SK-N-SH (cell line): ENCODE results near the gene TRDMT1. TPM values are rescaled to one million over a fixed set of nuclear protein-coding genes. Genes with fewer than 3 reads are reported as not detected.
A peak's percentile ranks its signal among the peaks of the same experiment; 100 is the strongest.

ENCODE experiments used
- CTCF ChIA-PET: fragments of 300-600, 350-600 bp; formaldehyde crosslinking; extraction: SDS; loops from one replicate; lab custom pipeline; 2021; lab: Yijun Ruan, JAX
- POLR2A ChIA-PET: fragments of 350-600 bp; sonication (Branson Sonifier 250); formaldehyde crosslinking; extraction: SDS; loops from one replicate; lab custom pipeline; 2020; ENCODE audit warnings: antibody characterized with exemption, inconsistent platforms; lab: Yijun Ruan, JAX
- DNase-seq: peaks from one replicate; pipeline ENCODE4 v3.0.0; 2012
- H2AFZ ChIP-seq: fragments of 200-600 bp; sonication (generic); 2 replicates; pipeline ENCODE4 v1.8.1; 2016; ENCODE audit warnings: antibody characterized with exemption, mild to moderate bottlenecking, low read depth
- H3F3A ChIP-seq: fragments of 200-600 bp; sonication (generic); replicated peaks from 2 replicates; pipeline ENCODE3; 2016; ENCODE audit warnings: antibody characterized with exemption, mild to moderate bottlenecking; ENCODE audit not compliant: insufficient read depth
- H3K27ac ChIP-seq, 2 experiments: fragments of 200-500 bp in 1 of 2; fragments of 200-600 bp in 1 of 2; sonication (Bioruptor generic) in 1 of 2; sonication (generic), shearing (Covaris generic) in 1 of 2; 2 replicates each; pipeline versions ENCODE4 v1.5.1 to v1.6.1; 2014 to 2016; ENCODE audit warnings: low read depth in 2 of 2, inconsistent platforms in 1 of 2, low read length in 1 of 2, mild to moderate bottlenecking in 1 of 2, mixed read lengths in 1 of 2
- H3K27me3 ChIP-seq: fragments of 200-600 bp; sonication (generic), shearing (Covaris generic); 2 replicates; pipeline ENCODE4 v1.6.1; 2016; ENCODE audit warnings: mixed run types; ENCODE audit not compliant: insufficient read depth
- H3K36me3 ChIP-seq, 2 experiments: fragments of 200-500 bp in 1 of 2; fragments of 200-600 bp in 1 of 2; sonication (Bioruptor generic) in 1 of 2; sonication (generic) in 1 of 2; replicated peaks in 1 of 2; 2 replicates each; pipeline versions ENCODE3 to v1.5.1; 2014 to 2016; ENCODE audit warnings: low read length in 1 of 2, mild to moderate bottlenecking in 1 of 2; ENCODE audit not compliant: insufficient read depth in 2 of 2, control insufficient read depth in 1 of 2
- H3K4me1 ChIP-seq, 2 experiments: fragments of 200-500 bp in 1 of 2; fragments of 200-600 bp in 1 of 2; sonication (Bioruptor generic) in 1 of 2; sonication (generic), shearing (Covaris generic) in 1 of 2; 2 replicates each; pipeline versions ENCODE4 v1.5.1 to v1.6.1; 2014 to 2016; ENCODE audit warnings: low read depth in 1 of 2, low read length in 1 of 2, mixed run types in 1 of 2; ENCODE audit not compliant: insufficient read depth in 2 of 2, control insufficient read depth in 1 of 2
- H3K4me2 ChIP-seq: fragments of 200-600 bp; sonication (generic), shearing (Covaris generic); 2 replicates; pipeline ENCODE4 v1.6.1; 2017; ENCODE audit warnings: mixed run types
- H3K4me3 ChIP-seq, 2 experiments: fragments of 200-500 bp in 1 of 2; fragments of 200-600 bp in 1 of 2; sonication (Bioruptor generic) in 1 of 2; sonication (generic), shearing (Covaris generic) in 1 of 2; 2 replicates each; pipeline versions ENCODE4 v1.5.1 to v1.8.1; 2014 to 2016; ENCODE audit warnings: low read depth in 2 of 2, inconsistent platforms in 1 of 2, low read length in 1 of 2, mild to moderate bottlenecking in 1 of 2, mixed read lengths in 1 of 2, moderate library complexity in 1 of 2
- H3K79me2 ChIP-seq: fragments of 200-600 bp; sonication (generic); 2 replicates; pipeline ENCODE4 v1.8.1; 2017; ENCODE audit warnings: mild to moderate bottlenecking; ENCODE audit not compliant: insufficient read depth
- H3K9ac ChIP-seq: fragments of 200-600 bp; sonication (generic); 2 replicates; pipeline ENCODE4 v1.6.1; 2017; ENCODE audit warnings: mixed run types
- H3K9me2 ChIP-seq: fragments of 200-600 bp; sonication (generic); 2 replicates; pipeline ENCODE4 v1.6.1; 2017; ENCODE audit warnings: mixed run types
- H3K9me3 ChIP-seq: fragments of 200-600 bp; sonication (generic); 2 replicates; pipeline ENCODE4 v1.6.1; 2017; ENCODE audit warnings: mixed run types, mild to moderate bottlenecking, moderate library complexity
- H4K20me1 ChIP-seq: fragments of 200-600 bp; sonication (generic); 2 replicates; pipeline ENCODE4 v1.6.1; 2017; ENCODE audit warnings: mild to moderate bottlenecking, mixed run types; ENCODE audit not compliant: insufficient read depth
- CTCF ChIP-seq: fragments of 200-600 bp; sonication (generic); IDR thresholded peaks from 2 replicates; pipeline ENCODE4 v1.6.1; 2017; ENCODE audit warnings: antibody characterized with exemption, mild to moderate bottlenecking, moderate library complexity
- ELF1 ChIP-seq: IDR thresholded peaks from 2 replicates; pipeline ENCODE4 v1.4.0; 2012
- EP300 ChIP-seq, 2 experiments: IDR thresholded peaks; 2 replicates each; pipeline versions ENCODE4 v1.4.0 to v1.6.1; 2012; ENCODE audit warnings: borderline replicate concordance in 1 of 2, low read depth in 1 of 2, low read length in 1 of 2
- FOSL2 ChIP-seq: IDR thresholded peaks from 2 replicates; pipeline ENCODE4 v1.4.0; 2012; ENCODE audit warnings: low read depth, mild to moderate bottlenecking, moderate library complexity, borderline replicate concordance
- FOXM1 ChIP-seq: IDR thresholded peaks from 2 replicates; pipeline ENCODE4 v1.4.0; 2012; ENCODE audit warnings: low read depth, mild to moderate bottlenecking
- JUND ChIP-seq: IDR thresholded peaks from 2 replicates; pipeline ENCODE4 v1.4.0; 2012
- MXI1 ChIP-seq: IDR thresholded peaks from 2 replicates; pipeline ENCODE4 v1.6.1; 2012; ENCODE audit warnings: mild to moderate bottlenecking, low read depth, low read length, improper control_type of control experiment
- NFIC ChIP-seq: IDR thresholded peaks from 2 replicates; pipeline ENCODE4 v1.4.0; 2012; ENCODE audit warnings: borderline replicate concordance
- RAD21 ChIP-seq: IDR thresholded peaks from 2 replicates; pipeline ENCODE4 v1.6.1; 2012; ENCODE audit warnings: mild to moderate bottlenecking, low read length
- RXRA ChIP-seq: IDR thresholded peaks from 2 replicates; pipeline ENCODE4 v1.4.0; 2012; ENCODE audit warnings: low read depth, mild to moderate bottlenecking, borderline replicate concordance
- SIN3A ChIP-seq: IDR thresholded peaks from 2 replicates; pipeline ENCODE4 v1.6.1; 2012; ENCODE audit warnings: low read depth, mild to moderate bottlenecking, low read length, moderate library complexity, borderline replicate concordance
- TAF1 ChIP-seq: IDR thresholded peaks from 2 replicates; pipeline ENCODE4 v1.6.1; 2012; ENCODE audit warnings: low read depth, mild to moderate bottlenecking, low read length, moderate library complexity, borderline replicate concordance
- YY1 ChIP-seq: IDR thresholded peaks from 2 replicates; pipeline ENCODE4 v1.4.0; 2012; ENCODE audit warnings: low read depth, mild to moderate bottlenecking
- WGBS: methylation state at CpG from one replicate; pipeline ENCODE4 v1.1.6; 2017; ENCODE audit warnings: low lambda C conversion rate; 5-methylcytosine and 5-hydroxymethylcytosine counted together
- polyA plus RNA-seq, 3 experiments: library from polyadenylated mRNA; depleted of rRNA; stranded (reverse); fragments of >200 nt; gene quantifications; 2 replicates each; pipeline ENCODE4 v1.2.3, GENCODE V29; 2012
- TF ChIP-seq, protein P1 (sequence below): IDR thresholded peaks from 2 replicates; pipeline ENCODE4 v1.4.0; 2012; ENCODE audit warnings: low read depth, borderline replicate concordance
- TF ChIP-seq, protein P2 (sequence below): fragments of 150-350 bp; IDR thresholded peaks from 2 replicates; pipeline ENCODE4 v1.6.1; 2017; ENCODE audit warnings: antibody characterized with exemption, low read length, low read depth, borderline replicate concordance
- TF ChIP-seq, protein P3 (sequence below): IDR thresholded peaks from 2 replicates; pipeline ENCODE4 v1.4.0; 2012; ENCODE audit warnings: low read depth

Gene TRDMT1
- polyA plus RNA-seq, 1 of the 3 experiments (the other 2 are of a cell fraction): 3.1 TPM

- TF ChIP-seq CTCF (no peak), SIN3A (no peak), MXI1 (no peak), YY1 (peak; percentile 44; the same call in 1 of the 2 replicates), FOXM1 (0 out of 2 replicates have a peak, but pooled peaks have one; percentile 15), RAD21 (no peak)
- TF ChIP-seq, protein P1, sequence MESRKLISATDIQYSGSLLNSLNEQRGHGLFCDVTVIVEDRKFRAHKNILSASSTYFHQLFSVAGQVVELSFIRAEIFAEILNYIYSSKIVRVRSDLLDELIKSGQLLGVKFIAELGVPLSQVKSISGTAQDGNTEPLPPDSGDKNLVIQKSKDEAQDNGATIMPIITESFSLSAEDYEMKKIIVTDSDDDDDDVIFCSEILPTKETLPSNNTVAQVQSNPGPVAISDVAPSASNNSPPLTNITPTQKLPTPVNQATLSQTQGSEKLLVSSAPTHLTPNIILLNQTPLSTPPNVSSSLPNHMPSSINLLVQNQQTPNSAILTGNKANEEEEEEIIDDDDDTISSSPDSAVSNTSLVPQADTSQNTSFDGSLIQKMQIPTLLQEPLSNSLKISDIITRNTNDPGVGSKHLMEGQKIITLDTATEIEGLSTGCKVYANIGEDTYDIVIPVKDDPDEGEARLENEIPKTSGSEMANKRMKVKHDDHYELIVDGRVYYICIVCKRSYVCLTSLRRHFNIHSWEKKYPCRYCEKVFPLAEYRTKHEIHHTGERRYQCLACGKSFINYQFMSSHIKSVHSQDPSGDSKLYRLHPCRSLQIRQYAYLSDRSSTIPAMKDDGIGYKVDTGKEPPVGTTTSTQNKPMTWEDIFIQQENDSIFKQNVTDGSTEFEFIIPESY: no peak
- TF ChIP-seq, protein P2, sequence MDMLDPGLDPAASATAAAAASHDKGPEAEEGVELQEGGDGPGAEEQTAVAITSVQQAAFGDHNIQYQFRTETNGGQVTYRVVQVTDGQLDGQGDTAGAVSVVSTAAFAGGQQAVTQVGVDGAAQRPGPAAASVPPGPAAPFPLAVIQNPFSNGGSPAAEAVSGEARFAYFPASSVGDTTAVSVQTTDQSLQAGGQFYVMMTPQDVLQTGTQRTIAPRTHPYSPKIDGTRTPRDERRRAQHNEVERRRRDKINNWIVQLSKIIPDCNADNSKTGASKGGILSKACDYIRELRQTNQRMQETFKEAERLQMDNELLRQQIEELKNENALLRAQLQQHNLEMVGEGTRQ: no peak
Observed at GRCh38 chr10:17122726-17123661, 78.5 kb downstream of the TRDMT1 start (continued).

DNA sequence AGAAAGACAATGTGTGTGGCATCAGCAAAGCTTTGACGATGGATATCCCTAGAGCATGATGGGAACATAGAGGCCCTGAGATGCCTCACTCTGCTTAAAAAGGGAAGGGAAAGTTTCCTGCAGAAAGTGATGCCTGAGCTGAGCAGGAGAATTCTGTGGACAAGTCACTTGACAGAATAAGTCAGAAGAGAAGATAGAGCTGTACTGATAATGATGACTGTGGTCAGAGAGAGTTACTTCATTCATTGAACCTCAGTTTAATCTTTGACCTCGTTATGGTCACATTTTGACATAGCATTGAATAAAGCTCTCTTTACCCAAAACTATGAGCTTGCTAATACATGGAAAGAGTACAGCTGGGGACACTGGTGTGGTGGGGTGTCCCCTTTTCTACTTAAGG is 79.4 kb downstream of the TRDMT1 start:
- Histone ChIP-seq H3K27ac (peak overlapping the region in 1 of 2 experiments; percentile 92; a peak in 2 of 4 replicates), H2AFZ (no peak overlapping the region), H4K20me1 (no peaks in the 10 kb centered on the region), H3K79me2 (no peaks in the 10 kb centered on the region), H3K4me2 (0 out of 2 replicates have a peak overlapping the region, but pooled peaks have one; percentile 11), H3K27me3 (no peaks in the 10 kb centered on the region), H3K9ac (no peak overlapping the region), H3K9me3 (no peaks in the 10 kb centered on the region), H3K4me3 (no peak overlapping the region), H3K4me1 (peaks cover 0 to 13% of the 10 kb centered on the region in 2 experiments; a peak in 2 of 4 replicates), H3K9me2 (no peaks in the 10 kb centered on the region), H3F3A (peaks cover 26% of the 10 kb centered on the region), H3K36me3 (no peaks in the 10 kb centered on the region)
- DNase-seq: no peak
- TF ChIP-seq, protein P3, sequence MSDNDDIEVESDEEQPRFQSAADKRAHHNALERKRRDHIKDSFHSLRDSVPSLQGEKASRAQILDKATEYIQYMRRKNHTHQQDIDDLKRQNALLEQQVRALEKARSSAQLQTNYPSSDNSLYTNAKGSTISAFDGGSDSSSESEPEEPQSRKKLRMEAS: no peak
- TF ChIP-seq SIN3A (no peak), RXRA (no peak), NFIC (no peak), CTCF (no peak), ELF1 (no peak), TAF1 (no peak), FOSL2 (no peak), EP300 (IDR thresholded peaks at IDR 0.05; ENCODE audit: borderline replicate concordance in 1 of 2, low read depth in 1 of 2, low read length in 1 of 2) (no peak), JUND (no peak)
- WGBS: 73% methylated on average over 2 of the region's 2 CpGs
- ChIA-PET CTCF (interaction anchor here (1.4 kb wide), 1 partner anchor 10 kb away, joined by 4 read pairs; no protein-coding TSS in a partner anchor), POLR2A (no interaction called here)
